ENCODE results near the gene ALG8. TPM values are rescaled to one million over a fixed set of nuclear protein-coding genes. Genes with fewer than 3 reads are reported as not detected.
A peak's percentile ranks its signal among the peaks of the same experiment; 100 is the strongest.

Gene ALG8
- total and polyA plus RNA-seq, 12 donors: 28.9 to 129 (median 53.3) TPM

DNA sequence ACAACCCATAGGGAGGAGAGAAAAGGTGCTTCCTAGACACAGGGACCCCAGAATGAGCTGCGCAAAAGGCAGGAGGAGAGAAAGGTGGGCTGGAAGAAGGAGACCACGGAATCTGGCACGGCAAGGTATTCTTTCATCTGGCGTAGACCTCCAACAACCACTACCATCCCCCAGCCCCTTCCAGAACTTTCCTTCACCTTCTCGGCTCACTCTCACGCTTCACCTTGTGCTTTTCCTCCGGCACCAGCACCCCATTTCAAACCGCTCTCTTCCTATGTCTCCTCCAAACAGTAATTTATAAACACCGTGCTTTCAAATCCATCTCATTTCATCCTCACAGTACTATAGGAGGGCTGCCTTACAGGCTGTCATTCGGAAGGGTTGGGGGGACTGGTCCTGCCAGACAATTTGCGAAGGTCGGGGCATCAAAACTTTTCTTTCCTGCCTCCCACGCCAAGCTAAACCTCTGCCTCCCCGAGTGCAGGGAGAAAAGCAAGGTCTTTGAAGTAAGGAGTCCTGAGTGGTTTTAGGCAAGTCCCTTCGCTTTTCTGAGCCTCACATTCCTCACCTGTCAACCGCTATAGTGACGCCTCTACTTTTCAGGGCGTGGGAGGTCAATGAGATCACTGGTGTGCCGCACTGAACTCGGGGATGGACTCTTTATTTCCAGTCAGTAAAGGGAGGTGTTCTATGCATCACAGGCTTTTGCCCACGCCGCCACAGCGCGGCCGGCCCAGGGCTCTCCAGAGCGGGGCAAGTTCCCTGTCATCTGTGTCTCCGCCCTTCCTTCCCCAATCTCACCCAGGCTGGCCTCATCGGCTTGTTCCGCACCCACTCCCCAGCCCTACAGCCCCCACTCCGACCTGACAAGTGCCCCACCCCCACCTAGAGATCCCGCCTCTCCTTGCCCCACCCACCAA, 48.2 kb upstream of the ALG8 start:
- H3K27me3 ChIP-seq: no peaks in the 10 kb centered on the region
- intact Hi-C loops (cut with DNase I): loop anchor here in 1 of 2 donors (2.0 kb wide), 1 partner anchor 229 kb away; the partner anchor contains the start of gene GAB2
- 10 to 15% (median 11%) methylated on average over 28 to 31 of the region's 31 CpGs for WGBS, 4 donors
- TF ChIP-seq, protein P1, sequence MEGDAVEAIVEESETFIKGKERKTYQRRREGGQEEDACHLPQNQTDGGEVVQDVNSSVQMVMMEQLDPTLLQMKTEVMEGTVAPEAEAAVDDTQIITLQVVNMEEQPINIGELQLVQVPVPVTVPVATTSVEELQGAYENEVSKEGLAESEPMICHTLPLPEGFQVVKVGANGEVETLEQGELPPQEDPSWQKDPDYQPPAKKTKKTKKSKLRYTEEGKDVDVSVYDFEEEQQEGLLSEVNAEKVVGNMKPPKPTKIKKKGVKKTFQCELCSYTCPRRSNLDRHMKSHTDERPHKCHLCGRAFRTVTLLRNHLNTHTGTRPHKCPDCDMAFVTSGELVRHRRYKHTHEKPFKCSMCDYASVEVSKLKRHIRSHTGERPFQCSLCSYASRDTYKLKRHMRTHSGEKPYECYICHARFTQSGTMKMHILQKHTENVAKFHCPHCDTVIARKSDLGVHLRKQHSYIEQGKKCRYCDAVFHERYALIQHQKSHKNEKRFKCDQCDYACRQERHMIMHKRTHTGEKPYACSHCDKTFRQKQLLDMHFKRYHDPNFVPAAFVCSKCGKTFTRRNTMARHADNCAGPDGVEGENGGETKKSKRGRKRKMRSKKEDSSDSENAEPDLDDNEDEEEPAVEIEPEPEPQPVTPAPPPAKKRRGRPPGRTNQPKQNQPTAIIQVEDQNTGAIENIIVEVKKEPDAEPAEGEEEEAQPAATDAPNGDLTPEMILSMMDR (IDR thresholded peaks at IDR 0.05): no peak
- TF ChIP-seq POLR2A (IDR thresholded peaks at IDR 0.05): peak; percentile 11 to 58
- H3K9me3 ChIP-seq (replicated peaks in 1 of 3): no peaks in the 10 kb centered on the region
- no peaks in the 10 kb centered on the region for H3K36me3 ChIP-seq (replicated peaks in 1 of 2)
- peak overlapping the region; percentile 87 to 97 (median 91) for H3K27ac ChIP-seq
- peaks cover 36 to 63% of the 10 kb centered on the region in 2 donors for H3K4me1 ChIP-seq (replicated peaks in 1 of 2)
- peak in 1 of 7 donors; percentile 52 for DNase-seq
- H3K4me3 ChIP-seq: peak overlapping the region; percentile 73 to 97 (median 90)

DNA sequence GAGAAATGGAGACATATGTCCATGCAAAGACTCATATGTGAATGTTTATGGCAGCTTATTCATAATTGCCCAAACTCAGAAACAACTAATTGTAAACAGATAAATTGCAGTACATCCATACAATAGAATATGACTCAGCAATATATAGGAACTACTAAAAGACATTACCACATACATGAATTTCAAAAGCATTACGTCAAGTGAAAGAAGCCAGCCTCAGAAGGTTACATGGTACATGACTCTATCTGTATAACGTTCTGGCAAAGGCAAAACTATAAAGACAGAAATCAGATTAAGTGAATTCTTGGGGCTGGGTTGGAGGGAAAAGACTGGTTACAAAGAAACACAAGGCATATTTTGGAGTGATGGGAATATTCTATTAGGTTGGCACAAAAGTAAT, 41.8 kb upstream of the ALG8 start:
- Histone ChIP-seq H3K36me3 (replicated peaks in 1 of 2) (no peaks in the 10 kb centered on the region), H3K4me3 (no peak overlapping the region), H3K27me3 (no peaks in the 10 kb centered on the region), H3K27ac (no peak overlapping the region), H3K9me3 (replicated peaks in 1 of 3) (no peaks in the 10 kb centered on the region), H3K4me1 (replicated peaks in 1 of 2) (peaks cover 11 to 25% of the 10 kb centered on the region in 2 donors)
- TF ChIP-seq POLR2A (IDR thresholded peaks at IDR 0.05): no peak
- TF ChIP-seq, protein P1 (IDR thresholded peaks at IDR 0.05): no peak
- WGBS, 4 donors: 77 to 89% (median 85%) methylated on average over 2 of the region's 2 CpGs
- no peak for DNase-seq
- intact Hi-C loops (cut with DNase I): no loop called here

DNA sequence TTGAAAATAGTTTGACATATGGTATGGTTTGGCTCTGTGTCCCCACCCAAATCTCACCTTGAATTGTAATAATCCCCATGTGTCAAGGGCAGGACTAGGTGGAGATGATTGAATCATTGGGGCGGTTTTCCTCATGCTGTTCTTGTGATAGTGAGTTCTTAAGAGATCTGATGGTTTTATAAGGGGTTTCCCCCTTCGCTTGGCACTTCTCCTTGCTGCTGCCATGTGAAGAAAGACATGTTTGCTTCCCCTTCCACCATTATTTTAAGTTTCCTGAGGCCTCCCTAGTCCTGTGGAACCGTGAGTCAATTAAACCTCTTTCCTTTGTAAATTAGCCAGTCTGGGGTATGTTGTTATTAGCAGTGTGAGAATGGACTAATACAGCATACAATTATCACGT, 41.3 kb upstream of the ALG8 start:
- Histone ChIP-seq H3K4me1 (replicated peaks in 1 of 2) (peaks cover 7 to 21% of the 10 kb centered on the region in 2 donors), H3K27me3 (no peaks in the 10 kb centered on the region), H3K9me3 (replicated peaks in 1 of 3) (no peaks in the 10 kb centered on the region), H3K36me3 (replicated peaks in 1 of 2) (no peaks in the 10 kb centered on the region), H3K27ac (no peak overlapping the region), H3K4me3 (no peak overlapping the region)
- DNase-seq: no peak
- intact Hi-C loops (cut with DNase I): no loop called here
- TF ChIP-seq, protein P1 (IDR thresholded peaks at IDR 0.05): no peak
- TF ChIP-seq POLR2A (IDR thresholded peaks at IDR 0.05): no peak
- 89 to 95% (median 94%) methylated on average over 4 of the region's 4 CpGs for WGBS, 4 donors

DNA sequence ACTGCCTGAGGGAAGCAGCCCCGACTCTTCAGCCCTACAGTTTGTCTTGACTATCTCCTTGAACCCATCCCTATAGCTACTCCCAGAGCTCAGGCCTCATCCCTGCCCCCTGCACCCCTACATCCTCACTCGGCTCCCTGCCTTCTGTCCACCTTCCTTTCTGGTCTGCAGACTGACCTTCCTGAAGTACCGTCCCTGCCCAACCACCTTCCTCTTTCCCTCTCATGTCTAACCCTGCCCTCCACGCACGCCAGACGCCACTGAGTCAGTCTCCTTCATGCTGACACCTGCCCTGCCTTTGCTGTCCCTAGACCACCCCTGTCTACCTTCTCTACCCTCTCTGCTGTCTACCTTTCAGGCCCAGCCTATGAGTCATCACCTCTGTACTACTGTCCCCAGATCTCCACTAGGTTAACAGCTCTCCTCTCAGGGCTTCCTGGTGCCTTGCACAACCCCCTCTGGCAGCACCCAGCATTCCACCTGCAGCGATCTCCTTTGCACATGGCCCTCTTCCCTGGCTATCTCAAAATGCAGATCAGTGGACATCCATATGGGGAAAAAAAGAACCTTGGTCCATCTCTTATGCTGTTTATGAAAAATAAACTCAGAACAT, 40.1 kb upstream of the ALG8 start:
- TF ChIP-seq, protein P1 (IDR thresholded peaks at IDR 0.05): no peak
- TF ChIP-seq POLR2A (IDR thresholded peaks at IDR 0.05): no peak
- no peaks in the 10 kb centered on the region for H3K36me3 ChIP-seq (replicated peaks in 1 of 2)
- no peak overlapping the region for H3K4me3 ChIP-seq
- H3K9me3 ChIP-seq (replicated peaks in 1 of 3): no peaks in the 10 kb centered on the region
- H3K27ac ChIP-seq: peak overlapping the region in 2 of 5 donors; percentile 12 to 48
- intact Hi-C loops (cut with DNase I): no loop called here
- 89 to 96% (median 92%) methylated on average over 7 of the region's 7 CpGs for WGBS, 4 donors
- DNase-seq: peak in 3 of 7 donors; percentile 8 to 52 (median 45)
- peaks cover 0 to 10% of the 10 kb centered on the region in 2 donors for H3K4me1 ChIP-seq (replicated peaks in 1 of 2)
- no peaks in the 10 kb centered on the region for H3K27me3 ChIP-seq

Measured in adrenal gland (tissue), 12 donors.